GM12892 (cell line): ENCODE results near the gene MKRN2.

Experiments used
- POLR2A ChIP-seq: IDR thresholded peaks from 2 replicates; pipeline ENCODE4 v1.6.1; 2011; ENCODE audit warnings: low read depth, low read length, control low read depth
- POLR2AphosphoS5 ChIP-seq: IDR thresholded peaks from 2 replicates; pipeline ENCODE4 v1.6.1; 2011; ENCODE audit warnings: low read depth, low read length, control low read depth
- TAF1 ChIP-seq: IDR thresholded peaks from 2 replicates; pipeline ENCODE4 v1.6.1; 2011; ENCODE audit warnings: low read depth, mild to moderate bottlenecking, control low read depth, low read length, borderline replicate concordance

- no peak; the same call in 1 of the 2 replicates for TF ChIP-seq POLR2AphosphoS5
- TF ChIP-seq POLR2A = no peak
- no peak for TF ChIP-seq TAF1
These were observed 29.5 kb downstream of the MKRN2 start for GRCh38 chr3:12586403-12586802.
